GM18526 (cell line): ENCODE measurements around the gene GALNT16.

Source experiments
- POLR2A ChIP-seq: IDR thresholded peaks from 3 replicates; pipeline ENCODE4 v1.6.1; 2011; ENCODE audit not compliant: insufficient read length; ENCODE audit errors: extremely low read depth

The GALNT16 gene

GRCh38 chr14:69270097-69270496 lies 10.1 kb downstream of the GALNT16 start:
- no peak for TF ChIP-seq POLR2A

DNA sequence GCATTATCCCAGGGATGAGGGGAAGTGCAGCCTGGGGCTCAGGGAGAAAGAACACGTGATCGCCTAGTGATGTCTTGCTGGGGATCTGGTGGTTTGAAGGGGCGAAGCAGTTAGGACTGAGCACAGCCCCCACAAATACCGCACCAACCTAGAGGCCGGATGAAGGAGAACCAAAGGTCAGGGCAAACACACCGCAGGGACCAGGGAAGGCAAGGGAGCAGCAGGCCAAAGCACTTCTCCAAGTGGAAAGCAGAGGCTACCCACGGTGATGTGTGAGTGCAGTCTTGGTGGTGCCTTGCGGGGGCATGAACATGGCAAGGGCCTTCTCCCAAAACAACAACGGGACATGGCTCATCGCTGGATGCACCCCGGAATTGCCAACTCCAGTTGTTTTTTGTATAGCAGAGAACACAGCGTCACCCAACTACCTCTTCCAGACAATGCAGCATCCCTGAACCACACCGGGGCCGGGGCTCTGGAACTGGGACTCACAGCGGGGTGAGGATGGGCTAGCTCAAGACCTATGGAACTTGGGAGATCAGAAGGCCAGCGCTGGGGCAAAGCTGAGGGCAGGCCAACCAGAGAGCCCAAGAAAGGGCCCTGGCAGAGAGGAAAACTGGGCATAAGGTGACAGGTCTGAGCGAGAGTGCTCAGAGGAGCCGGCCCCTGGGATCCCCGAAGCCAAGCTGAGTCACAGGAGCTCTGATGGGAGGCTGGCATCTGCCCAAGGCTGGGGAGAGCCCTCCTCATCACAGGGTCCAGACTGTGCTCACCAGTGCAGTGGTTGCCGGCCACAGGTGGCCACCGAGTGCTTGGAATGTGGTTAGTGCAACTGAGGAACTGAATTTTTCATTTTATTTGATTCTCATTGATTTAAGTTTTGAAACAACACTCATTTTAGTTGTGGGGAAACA lies 11.1 kb downstream of the GALNT16 start:
- no peak for TF ChIP-seq POLR2A

- no peak for TF ChIP-seq POLR2A
Observed at GRCh38 chr14:69274321-69274720, 14.4 kb downstream of the GALNT16 start.

DNA sequence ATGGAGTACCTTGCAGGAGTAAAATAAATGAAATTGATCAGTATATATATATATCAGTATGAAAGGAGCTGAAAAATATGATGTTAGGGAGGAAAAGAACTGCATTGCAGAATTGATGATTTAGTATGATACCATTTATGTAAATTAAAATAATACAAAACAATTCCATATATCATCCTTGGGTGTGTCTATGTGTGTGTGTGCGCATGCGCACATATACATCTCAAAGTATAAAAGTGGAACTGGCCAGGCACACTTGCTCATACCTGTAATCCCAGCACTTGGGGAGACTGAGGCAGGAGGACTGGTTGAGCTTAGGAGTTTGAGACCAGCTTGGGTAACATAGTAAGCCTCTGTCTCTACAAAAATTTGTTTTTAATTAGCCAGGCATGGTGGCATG lies 15.4 kb downstream of the GALNT16 start:
- no peak for TF ChIP-seq POLR2A

DNA sequence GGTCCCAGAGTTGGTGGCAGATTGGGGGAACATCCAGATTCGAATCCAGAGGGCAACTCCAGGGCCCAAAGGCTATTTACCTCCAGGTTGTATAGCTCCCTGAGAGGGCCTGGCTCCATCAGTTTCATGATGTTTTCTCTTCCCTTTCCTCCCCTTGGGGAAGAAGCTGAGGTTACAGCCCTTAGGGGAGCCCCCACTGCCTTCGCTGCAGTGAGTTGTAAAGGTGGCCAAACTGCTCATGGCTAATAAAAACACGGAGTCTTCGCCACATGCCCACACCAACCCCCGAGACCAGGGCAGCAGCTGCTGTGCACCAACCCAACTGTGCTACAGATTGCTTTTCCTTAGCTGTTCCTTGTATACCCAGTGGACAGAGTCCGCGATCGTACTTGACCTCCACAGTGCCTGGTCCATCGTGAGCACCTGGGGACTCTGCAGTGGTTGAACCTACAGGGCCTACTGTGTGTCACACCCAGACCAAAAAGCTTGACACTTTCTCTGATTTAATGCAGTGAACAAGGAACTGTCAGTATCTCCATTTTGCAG lies 20.9 kb downstream of the GALNT16 start:
- no peak for TF ChIP-seq POLR2A

DNA sequence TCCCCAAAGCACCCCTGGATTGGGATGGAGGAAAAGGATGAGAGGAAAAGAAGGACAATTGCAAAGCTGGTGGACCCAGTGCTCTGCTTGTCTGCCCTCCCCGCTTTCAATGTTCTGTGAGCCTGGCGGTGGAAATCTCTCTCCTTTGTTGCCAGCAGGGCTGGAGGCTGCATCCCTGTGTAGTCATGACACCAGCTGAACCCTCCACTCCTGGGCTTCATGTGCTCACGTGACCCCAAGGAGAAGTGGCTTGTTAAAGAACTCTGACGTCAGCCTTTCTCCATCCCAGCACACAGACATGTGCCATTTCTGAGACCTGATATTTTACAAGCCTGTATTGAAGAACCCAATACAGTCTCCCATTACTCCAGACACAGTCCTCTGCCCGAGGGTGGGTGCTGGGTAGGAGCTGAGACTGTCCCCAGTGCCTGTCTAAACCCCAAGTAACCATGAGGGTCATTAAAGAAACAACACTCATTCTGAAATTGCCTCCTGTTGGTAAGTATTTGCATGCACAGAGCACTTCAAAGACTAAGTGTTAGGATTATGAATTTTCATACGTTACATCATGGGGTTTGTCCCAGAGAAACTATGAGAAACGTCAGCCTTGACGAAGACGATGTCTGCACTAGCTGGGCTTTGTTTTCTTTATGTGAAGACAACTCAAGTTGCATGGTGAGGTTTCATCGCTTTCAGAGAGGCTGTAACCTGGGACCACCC lies 21.7 kb downstream of the GALNT16 start:
- TF ChIP-seq POLR2A: no peak

- TF ChIP-seq POLR2A: no peak
Observed at GRCh38 chr14:69282448-69282847, 22.5 kb downstream of the GALNT16 start.

GRCh38 chr14:69284170-69284569 lies 24.2 kb downstream of the GALNT16 start:
- TF ChIP-seq POLR2A: no peak

GRCh38 chr14:69285661-69286255 lies 25.8 kb downstream of the GALNT16 start:
- TF ChIP-seq POLR2A: no peak

DNA sequence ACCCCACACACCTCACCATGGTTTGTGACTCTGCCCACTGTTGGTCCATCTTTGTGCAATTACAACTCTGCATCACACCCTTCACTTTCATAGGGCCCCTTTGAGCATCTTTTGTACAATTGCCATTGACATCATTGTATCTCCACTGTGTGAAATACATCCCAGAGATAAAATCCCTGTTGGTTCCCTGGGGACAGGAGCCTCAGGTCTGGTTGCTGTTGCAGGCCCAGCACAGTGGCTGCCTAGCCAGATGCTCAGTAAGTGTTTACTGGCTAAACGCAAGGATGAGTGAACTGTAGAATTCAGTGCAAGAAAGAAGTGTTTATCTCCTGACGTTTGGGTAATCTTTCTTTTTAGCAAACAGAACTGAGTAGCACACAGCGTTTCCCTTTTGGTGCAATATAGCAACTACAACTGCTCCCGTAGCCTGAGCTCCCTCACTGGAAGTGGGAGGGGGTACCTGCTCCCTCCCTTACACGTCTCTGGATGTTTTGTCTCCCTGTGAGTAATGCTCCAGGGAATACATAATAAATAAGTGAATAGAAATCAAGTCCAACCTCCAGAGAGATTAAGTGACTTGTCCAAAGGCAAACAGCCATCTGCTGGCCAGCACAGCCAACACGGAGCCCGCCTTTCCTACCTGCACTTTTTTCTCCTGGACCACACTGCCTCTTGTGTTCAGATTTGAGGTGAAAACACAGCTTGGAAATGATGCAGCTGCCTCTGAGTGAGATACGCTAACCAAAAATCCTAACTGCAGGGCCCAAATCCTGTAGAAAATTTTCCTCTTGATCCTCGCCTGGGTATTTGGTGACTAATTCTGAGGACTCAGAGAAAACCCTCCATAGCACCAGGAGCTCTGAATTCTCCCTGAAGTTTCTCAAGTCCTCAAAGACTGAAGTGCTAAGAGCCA lies 27.4 kb downstream of the GALNT16 start:
- no peak for TF ChIP-seq POLR2A

- TF ChIP-seq POLR2A: no peak
Observed at GRCh38 chr14:69288011-69288771, 28.2 kb downstream of the GALNT16 start.

GRCh38 chr14:69288956-69289705 lies 29.2 kb downstream of the GALNT16 start:
- no peak for TF ChIP-seq POLR2A
